GM13976 (cell line): ENCODE results near the gene GNG13.

Source experiments
- DNase-seq: peaks from one replicate; pipeline ENCODE4 v3.0.0; 2012; ENCODE audit warnings: low spot score
- in situ Hi-C: fragments of 300-500 bp; cut with MboI; formaldehyde crosslinking; loops from one replicate; pipeline ENCODE4 v1.12.0; 2022; ENCODE audit warnings: low sequenced_read_pairs, mixed read lengths, inconsistent platforms; ENCODE audit not compliant: unreplicated experiment
- TF ChIP-seq, protein P1 (sequence below): IDR thresholded peaks from 2 replicates; pipeline ENCODE4 v1.5.1; 2012; ENCODE audit warnings: borderline replicate concordance, mild to moderate bottlenecking; ENCODE audit not compliant: insufficient read depth; ENCODE audit errors: extremely low read depth, missing control alignments, control extremely low read depth

Gene GNG13

GRCh38 chr16:819336-820043 lies 19.0 kb upstream of the GNG13 start:
- in situ Hi-C loops = no loop called here
- TF ChIP-seq, protein P1, sequence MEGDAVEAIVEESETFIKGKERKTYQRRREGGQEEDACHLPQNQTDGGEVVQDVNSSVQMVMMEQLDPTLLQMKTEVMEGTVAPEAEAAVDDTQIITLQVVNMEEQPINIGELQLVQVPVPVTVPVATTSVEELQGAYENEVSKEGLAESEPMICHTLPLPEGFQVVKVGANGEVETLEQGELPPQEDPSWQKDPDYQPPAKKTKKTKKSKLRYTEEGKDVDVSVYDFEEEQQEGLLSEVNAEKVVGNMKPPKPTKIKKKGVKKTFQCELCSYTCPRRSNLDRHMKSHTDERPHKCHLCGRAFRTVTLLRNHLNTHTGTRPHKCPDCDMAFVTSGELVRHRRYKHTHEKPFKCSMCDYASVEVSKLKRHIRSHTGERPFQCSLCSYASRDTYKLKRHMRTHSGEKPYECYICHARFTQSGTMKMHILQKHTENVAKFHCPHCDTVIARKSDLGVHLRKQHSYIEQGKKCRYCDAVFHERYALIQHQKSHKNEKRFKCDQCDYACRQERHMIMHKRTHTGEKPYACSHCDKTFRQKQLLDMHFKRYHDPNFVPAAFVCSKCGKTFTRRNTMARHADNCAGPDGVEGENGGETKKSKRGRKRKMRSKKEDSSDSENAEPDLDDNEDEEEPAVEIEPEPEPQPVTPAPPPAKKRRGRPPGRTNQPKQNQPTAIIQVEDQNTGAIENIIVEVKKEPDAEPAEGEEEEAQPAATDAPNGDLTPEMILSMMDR = no peak
- DNase-seq = no peak

DNA sequence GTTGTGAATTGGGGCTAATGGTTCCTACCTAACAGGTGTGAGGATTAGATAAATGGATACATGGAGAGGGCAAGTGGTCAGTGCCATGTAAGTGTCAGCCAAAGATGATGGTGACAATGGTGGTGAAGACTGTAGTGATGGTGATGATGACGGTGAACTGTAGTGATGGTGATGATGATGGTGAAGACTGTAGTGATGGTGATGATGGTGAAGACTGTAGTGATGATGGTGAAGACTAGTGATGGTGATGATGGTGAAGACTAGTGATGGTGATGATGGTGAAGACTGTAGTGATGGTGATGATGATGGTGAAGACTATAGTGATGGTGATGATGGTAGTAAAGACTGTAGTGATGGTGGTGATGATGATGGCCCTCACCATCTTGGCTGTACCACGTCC lies 18.1 kb upstream of the GNG13 start:
- TF ChIP-seq, protein P1 = no peak
- in situ Hi-C loops = no loop called here
- no peak for DNase-seq

- DNase-seq = no peak
- TF ChIP-seq, protein P1 = no peak
- in situ Hi-C loops = no loop called here
Observed at GRCh38 chr16:818132-818531, 17.6 kb upstream of the GNG13 start.

DNA sequence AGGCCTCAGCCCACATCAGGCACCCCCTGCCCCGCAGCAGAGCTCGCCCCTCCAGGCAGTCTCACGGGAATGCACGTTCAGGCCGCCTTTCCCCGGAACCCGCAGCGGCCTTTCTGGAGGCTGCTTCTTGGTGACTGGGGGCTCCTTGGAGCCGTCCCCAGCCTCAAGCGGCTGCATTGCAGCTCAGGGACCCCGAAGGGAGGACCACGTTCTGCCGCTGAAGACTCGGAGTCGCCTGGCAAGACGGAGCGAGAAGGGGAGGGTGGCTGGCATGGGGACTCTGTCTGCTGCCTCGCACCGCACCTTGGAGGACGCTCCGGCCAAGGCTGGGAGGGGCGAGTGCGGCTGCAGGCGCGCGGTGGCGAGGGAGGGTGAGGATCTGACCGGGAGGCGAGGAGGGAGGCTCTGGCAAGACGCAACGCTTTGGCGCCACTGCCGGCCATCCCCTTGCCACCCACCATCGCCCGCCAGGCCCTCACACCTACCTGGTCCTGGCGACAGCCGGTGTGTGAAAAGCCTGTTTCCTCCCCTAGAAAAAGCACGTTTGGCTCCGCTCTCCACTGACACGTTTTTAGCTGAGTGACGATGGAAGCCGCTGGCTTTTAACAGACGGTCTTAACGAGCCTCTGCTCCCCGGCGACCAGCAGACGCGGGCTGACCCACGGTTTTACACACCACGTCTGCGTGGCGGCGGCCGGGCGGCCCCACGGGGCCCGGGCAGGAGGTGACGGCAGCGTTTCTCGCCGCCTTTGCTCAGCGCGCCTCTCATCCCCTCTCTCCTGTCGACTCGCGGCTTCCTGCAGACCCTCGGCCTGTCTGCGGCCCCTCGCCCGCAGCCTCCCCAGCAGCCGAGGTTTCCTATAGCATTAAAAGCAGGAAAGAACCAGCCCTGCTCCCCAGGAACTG lies 16.7 kb upstream of the GNG13 start:
- TF ChIP-seq, protein P1 = no peak
- in situ Hi-C loops = no loop called here
- DNase-seq = no peak

GRCh38 chr16:815861-816260 lies 15.3 kb upstream of the GNG13 start:
- DNase-seq = no peak
- TF ChIP-seq, protein P1 = no peak
- in situ Hi-C loops = no loop called here

- in situ Hi-C loops = no loop called here
- DNase-seq = no peak
- TF ChIP-seq, protein P1 = no peak
Observed at GRCh38 chr16:814974-815373, 14.4 kb upstream of the GNG13 start.
